22Rv1 (cell line): ENCODE results near the gene SPECC1L.
"Not testable (repeated sequence)": the region's sequence is repeated elsewhere in the genome, so short reads cannot be mapped to it uniquely, and the experiment has no call there.

ENCODE experiments used
- H3K27ac ChIP-seq: fragments of 450-650 bp; 2 replicates; pipeline ENCODE4 v1.5.1; 2017
- CTCF ChIP-seq: fragments of 450-650 bp; IDR thresholded peaks from 2 replicates; pipeline ENCODE4 v1.5.1; 2017; ENCODE audit warnings: mild to moderate bottlenecking
- ZFX ChIP-seq: fragments of 450-650 bp; IDR thresholded peaks from 2 replicates; pipeline ENCODE4 v1.6.1; 2017; ENCODE audit warnings: antibody characterized with exemption, borderline replicate concordance

Gene SPECC1L

GRCh38 chr22:24302591-24302990 is 32.0 kb downstream of the SPECC1L start:
- TF ChIP-seq CTCF = no peak
- TF ChIP-seq ZFX = no peak
- H3K27ac ChIP-seq = peak overlapping the region; percentile 89

GRCh38 chr22:24303007-24303406 is 32.4 kb downstream of the SPECC1L start:
- H3K27ac ChIP-seq = peak overlapping the region; percentile 89
- no peak for TF ChIP-seq ZFX
- no peak for TF ChIP-seq CTCF

- H3K27ac ChIP-seq = peak overlapping the region; percentile 89
- TF ChIP-seq CTCF (no peak), ZFX (no peak)
Observed at GRCh38 chr22:24304062-24304675, 33.5 kb downstream of the SPECC1L start.

GRCh38 chr22:24305260-24305692 is 34.6 kb downstream of the SPECC1L start:
- H3K27ac ChIP-seq = peak overlapping the region; percentile 89; the same call in 1 of the 2 replicates
- TF ChIP-seq ZFX = no peak
- no peak for TF ChIP-seq CTCF

GRCh38 chr22:24310969-24311368 is 40.3 kb downstream of the SPECC1L start:
- no peak overlapping the region for H3K27ac ChIP-seq
- TF ChIP-seq CTCF (no peak), ZFX (no peak)

- no peak for TF ChIP-seq ZFX
- no peak for TF ChIP-seq CTCF
- 0 out of 2 replicates have a peak overlapping the region, but pooled peaks have one; percentile 13 for H3K27ac ChIP-seq
Observed at GRCh38 chr22:24315367-24315966, 44.8 kb downstream of the SPECC1L start.

DNA sequence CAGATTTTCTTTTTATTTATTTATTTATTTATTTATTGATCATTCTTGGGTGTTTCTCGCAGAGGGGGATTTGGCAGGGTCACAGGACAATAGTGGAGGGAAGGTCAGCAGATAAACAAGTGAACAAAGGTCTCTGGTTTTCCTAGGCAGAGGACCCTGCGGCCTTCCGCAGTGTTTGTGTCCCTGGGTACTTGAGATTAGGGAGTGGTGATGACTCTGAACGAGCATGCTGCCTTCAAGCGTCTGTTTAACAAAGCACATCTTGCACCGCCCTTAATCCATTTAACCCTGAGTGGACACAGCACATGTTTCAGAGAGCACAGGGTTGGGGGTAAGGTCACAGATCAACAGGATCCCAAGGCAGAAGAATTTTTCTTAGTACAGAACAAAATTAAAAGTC is 45.6 kb downstream of the SPECC1L start:
- not testable (repeated sequence) for H3K27ac ChIP-seq

DNA sequence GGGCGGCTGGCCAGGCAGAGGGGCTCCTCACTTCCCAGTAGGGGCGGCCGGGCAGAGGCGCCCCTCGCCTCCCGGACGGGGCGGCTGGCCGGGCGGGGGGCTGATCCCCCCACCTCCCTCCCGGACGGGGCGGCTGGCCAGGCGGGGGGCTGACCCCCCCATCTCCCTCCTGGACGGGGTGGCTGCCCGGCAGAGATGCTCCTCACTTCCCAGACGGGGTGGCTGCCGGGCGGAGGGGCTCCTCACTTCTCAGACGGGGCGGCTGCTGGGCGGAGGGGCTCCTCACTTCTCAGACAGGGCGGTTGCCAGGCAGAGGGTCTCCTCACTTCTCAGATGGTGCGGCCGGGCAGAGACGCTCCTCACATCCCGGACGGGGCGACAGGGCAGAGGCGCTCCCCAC is 46.9 kb downstream of the SPECC1L start:
- H3K27ac ChIP-seq = not testable (repeated sequence)
